Stimulated activated CD4-positive, alpha-beta T cell treated with anti-CD3 and anti-CD28 coated beads, Interleukin-1b, Interleukin-23, amount 100 ng/mL, for 4 hours (primary cell): Measurements from ENCODE around the gene FOXN3.

ENCODE experiments used
- DNase-seq, 2 donors: peaks; one replicate each; pipeline ENCODE4 v3.0.0-alpha.2; 2020; ENCODE audit warnings: low read depth in 2 of 2

The FOXN3 gene

GRCh38 chr14:89359477-89360222 lies 57.4 kb downstream of the FOXN3 start:
- no peak for DNase-seq

DNA sequence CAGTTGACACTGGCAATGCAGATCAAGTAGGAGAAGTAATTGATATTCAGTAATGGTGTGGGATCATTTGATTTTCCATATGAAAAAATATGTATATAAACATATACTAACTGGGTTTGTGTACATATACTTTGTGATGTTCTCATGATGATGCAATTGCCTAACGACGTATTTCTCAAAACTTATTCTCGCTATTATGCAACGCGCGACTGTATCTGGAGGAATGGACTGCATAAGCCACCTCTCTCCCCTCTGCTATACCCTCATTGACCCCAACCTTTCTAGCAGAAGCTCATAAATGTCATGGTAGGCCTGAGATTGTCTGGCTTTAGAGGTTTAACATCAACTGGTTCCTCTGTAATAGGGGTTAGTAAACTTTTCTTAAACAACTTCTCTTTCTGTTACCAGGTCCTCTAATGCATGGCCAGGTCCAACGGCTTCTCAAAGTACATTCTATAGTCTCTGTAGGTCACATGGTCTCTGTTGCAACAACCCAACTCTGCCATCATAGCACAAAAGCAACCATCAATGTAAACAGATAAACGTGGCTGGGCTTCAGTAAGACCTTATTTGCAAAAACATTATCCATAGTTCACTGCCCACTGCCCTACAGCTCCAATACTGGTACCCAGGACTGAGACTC lies 59.3 kb downstream of the FOXN3 start:
- DNase-seq = no peak

DNA sequence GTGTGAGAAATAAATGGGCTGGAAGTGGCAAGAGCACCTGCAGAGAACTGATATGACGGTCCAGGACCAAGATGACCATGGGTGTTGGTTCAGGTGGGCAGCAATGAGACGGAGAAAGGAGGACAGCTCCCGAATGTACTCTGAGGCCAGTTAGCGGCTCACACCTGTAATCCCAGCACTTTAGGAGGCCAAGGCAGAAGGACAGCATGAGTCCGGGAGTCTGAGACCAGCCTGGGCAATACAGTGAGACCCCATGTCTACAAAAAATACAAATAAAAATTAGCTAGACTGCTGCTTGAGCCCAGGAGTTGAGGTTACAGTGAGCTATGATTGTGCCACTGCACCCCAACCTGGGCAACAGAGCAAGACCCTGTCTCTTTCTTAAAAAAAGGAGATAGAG lies 60.1 kb downstream of the FOXN3 start:
- no peak for DNase-seq

GRCh38 chr14:89356496-89356895 lies 60.5 kb downstream of the FOXN3 start:
- no peak for DNase-seq

GRCh38 chr14:89353766-89354113 lies 63.3 kb downstream of the FOXN3 start:
- no peak for DNase-seq

- no peak for DNase-seq
Measured at GRCh38 chr14:89352976-89353765, 63.9 kb downstream of the FOXN3 start.

DNA sequence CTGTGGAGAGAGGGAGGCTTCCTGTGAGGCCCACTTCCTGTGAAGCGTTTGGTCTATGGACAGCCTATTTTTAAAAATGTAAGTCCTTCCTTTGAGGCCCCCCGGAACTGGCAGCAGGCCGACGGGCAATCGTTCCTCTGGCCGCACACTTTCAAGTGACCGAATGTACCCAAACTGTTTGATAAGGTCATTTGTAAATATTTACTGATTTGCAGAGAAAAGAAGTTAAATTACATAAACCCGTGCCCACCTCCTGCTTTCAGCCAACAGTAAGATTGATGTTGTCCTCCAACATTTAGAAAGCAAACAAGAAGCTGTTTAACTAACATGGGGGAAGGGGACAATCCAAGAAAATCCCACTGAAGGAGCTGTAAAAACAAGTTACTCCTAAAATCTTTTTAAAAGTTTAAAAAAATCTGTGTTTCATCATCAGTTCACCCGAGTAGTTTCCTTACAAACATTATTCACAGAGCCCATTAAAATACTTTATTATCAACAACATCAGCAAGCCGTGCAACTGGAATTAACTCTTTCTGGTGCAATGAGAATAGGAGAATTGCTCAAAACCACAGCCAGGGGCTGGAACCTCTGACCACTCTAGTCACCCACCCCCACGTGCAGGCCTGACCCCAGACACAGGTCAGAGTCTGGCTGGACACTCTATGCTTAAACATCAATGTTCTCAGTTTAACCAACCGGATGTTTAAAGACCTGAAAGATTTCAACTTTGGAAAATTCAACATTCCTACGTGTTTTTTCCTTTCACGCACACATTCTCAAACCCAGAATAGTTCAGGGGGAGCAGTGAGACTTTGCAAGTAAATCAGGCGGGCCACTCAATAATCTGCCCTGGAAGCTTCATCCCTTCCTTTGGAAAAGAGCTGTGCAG lies 65.3 kb downstream of the FOXN3 start:
- DNase-seq = no peak

DNA sequence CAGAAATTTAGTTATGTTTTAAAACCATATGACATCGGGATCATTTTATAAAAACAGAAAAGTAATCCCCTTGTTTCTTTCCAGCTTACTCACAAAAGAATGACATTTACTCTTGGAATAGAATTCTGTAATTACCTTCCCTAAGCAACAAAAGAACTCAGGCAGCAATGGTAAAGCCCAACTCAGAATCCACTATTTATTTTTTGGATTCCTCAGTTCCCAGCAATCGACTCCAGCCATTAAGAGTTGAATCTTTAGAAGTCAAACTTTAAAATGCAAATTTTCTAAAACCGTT lies 65.9 kb downstream of the FOXN3 start:
- no peak for DNase-seq

DNA sequence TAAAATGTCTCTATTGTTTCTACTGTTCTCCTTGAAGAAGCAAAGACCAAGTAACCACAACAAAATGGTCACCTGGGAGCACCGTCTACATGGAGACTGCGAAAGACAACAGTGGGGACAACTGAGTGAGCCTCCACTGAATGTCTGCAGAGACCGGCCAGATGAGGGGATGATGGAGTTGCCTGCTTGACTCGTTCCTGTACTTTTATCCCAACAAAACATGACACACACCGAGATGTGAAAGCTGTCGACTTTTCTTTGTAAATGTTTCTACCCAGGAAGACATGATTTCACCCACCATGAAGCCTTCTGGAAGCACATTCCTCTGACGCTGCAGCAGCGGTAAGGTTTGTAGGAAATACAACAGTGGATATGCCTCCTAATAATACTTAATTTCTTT lies 66.9 kb downstream of the FOXN3 start:
- DNase-seq = no peak

GRCh38 chr14:89349171-89350008 lies 67.6 kb downstream of the FOXN3 start:
- no peak for DNase-seq

GRCh38 chr14:89348722-89349121 lies 68.3 kb downstream of the FOXN3 start:
- no peak for DNase-seq

DNA sequence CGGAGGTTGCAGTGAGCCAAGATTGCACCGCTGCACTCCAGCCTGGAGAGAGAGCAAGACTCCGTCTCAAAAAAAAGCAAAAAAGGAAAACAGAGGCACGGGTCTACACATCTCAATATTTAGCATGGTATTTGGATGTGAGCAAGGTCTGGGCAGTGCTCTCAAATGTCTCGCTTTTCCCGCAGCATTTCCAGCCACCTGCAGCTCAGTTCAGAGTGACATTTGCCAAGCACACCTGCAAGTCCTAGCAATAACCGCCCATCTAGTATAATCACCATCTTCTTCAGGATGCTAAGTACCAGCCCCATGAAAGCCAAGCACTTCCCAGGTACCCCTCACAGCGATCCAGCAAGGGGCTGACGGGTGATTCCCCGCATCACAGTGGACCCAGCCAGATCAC lies 69.1 kb downstream of the FOXN3 start:
- no peak for DNase-seq

- no peak for DNase-seq
Measured at GRCh38 chr14:89344920-89345254, 72.1 kb downstream of the FOXN3 start.

DNA sequence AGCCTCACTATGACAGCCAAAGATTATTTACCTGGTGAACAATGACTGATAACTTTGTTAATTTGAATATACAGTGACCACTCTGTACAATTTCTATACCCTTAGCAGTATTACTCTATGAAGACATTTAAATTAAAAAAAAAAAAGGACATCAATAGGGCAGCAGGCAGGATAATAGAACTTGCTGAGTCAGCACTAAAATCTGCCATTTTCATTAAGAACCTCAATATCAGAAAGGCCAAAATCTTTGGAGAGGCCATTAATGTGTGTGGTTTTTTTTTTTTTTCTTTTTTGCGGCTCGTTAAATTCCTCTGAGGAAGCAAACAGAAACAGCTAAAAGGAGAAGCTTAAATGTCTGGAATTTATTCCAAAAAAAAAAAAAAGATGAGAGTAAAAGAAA lies 73.7 kb downstream of the FOXN3 start:
- no peak for DNase-seq

- DNase-seq = no peak
Measured at GRCh38 chr14:89342049-89342448, 75.0 kb downstream of the FOXN3 start.

DNA sequence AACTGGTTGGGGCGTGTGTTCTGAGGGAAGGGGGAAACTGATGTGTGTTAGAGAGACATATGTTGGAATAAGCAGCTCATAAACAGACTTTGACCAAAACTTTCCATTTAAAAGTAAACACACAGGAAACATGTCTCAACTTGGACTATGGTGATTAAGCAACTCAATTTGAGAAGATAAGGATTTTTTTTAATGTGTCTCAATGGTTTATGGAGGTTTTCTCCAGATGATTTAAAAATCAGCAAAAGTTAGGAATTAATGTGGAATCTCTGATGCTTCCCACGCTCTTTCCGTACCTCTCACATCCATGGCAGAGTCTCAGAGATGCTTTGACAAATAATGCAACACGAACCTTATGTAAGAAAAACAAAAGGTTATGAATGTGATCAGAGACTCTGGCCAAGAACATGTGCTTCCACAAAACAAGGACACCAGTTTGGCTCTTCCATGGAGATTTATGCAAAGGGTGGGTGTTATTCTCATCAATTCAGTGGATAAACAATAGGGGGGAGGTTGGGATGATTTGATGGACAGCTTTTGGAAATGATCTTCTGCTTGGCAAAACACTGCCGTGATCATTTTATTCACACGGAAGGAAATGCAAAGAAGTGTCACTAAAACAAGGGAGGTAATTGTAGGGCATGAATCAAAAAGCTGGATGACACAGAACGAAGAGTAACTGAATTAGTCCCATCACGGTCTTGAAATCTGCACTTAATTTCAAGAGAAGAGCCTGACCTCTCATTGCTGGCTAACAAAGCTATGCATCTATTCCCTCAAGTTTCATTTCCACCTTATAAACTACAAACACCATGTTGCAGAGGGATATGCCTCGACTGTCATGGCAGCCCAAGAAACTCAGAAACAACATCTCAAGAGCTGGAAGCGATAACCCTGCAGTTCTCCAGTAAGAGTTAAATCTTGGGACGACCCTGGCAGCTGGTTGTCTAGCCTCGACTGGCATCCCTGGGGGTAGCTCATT lies 76.5 kb downstream of the FOXN3 start:
- no peak for DNase-seq

DNA sequence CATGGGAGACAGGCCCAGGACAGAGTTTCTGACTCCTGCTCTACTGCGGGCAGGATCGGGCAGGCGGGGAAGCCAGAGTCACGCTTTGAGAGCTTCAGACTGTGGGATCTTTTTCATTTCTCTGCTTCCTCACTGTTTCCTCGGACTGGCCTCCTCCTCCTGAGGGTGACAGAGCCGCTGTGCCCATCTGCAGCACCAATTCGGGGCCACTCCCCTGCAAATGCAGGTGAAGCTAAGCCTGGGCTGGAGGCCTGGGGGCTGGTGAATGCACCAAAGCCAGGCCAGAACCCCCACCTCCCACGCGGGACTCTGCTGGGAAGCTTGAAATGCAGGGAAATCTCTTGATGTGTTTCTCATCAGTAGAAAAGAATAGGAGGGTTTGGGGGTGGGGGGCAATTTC lies 77.5 kb downstream of the FOXN3 start:
- no peak for DNase-seq

GRCh38 chr14:89339158-89339557 lies 77.9 kb downstream of the FOXN3 start:
- no peak for DNase-seq

DNA sequence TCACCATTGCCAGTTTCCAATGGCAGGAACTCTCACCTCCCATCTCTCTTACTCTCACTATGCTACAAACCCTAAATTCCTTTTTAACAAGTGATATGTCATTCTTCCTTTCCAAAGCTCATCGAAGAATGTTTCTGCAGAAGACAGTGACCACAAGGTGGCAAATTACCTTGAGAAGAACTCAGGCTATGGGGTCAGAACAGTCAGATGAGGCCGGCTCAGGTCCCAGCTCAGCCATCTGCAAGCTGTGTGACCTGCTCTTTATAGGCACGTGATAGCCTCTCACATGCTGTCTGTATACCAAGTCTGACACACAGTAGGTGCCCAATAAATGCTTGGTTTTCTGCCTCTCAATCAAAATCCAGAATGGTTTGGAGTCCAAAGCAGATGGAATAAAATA lies 80.7 kb downstream of the FOXN3 start:
- DNase-seq = no peak

DNA sequence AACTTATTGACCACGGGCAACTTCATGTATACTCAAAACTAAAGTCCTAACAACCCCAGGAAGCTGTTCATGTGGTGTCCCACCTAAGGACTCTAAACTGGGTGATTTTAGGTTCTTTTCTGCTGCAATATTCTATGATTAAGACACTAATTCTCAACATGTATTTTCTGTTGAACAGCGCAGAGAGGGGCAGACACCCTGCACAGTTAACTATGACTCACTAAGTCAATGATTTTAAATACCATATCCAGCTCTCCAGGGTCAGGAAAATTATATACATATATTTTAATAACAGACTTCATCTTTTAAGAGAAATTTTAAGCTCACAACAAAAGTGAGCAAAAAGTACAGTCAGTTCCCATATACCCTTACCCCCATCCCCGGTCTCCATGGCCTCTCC lies 85.0 kb downstream of the FOXN3 start:
- DNase-seq = no peak
